HepG2 (cell line): ENCODE results near the gene PLB1. TPM values are rescaled to one million over a fixed set of nuclear protein-coding genes. Genes with fewer than 3 reads are reported as not detected.

Experiments
- CHD4 ChIP-seq: fragments of 200-600 bp; sonication (generic); IDR thresholded peaks from 2 replicates; pipeline ENCODE4 v1.7.0; 2017; ENCODE audit warnings: mild to moderate bottlenecking, low read length, borderline replicate concordance
- FOSL2 ChIP-seq: sonication (generic); formaldehyde crosslinking; IDR thresholded peaks from 2 replicates; pipeline ENCODE4 v1.4.0; 2020; ENCODE audit warnings: missing genetic modification reagents
- FOXA1 ChIP-seq, 2 experiments: fragments of 450-650 bp in 1 of 2; sonication (generic) in 1 of 2; formaldehyde crosslinking in 1 of 2; IDR thresholded peaks; 2 replicates each; pipeline versions ENCODE4 v1.4.0 to v1.6.1; 2016 to 2020; ENCODE audit warnings: missing genetic modification reagents in 1 of 2
- GLI4 ChIP-seq: sonication (generic); formaldehyde crosslinking; IDR thresholded peaks from 2 replicates; pipeline ENCODE4 v1.5.1; 2020; ENCODE audit warnings: missing genetic modification reagents, mild to moderate bottlenecking, moderate library complexity, borderline replicate concordance
- SP2 ChIP-seq: sonication (generic); formaldehyde crosslinking; IDR thresholded peaks from 2 replicates; pipeline ENCODE4 v1.5.1; 2020; ENCODE audit warnings: mild to moderate bottlenecking, missing genetic modification reagents
- ZBTB8A ChIP-seq: sonication (generic); formaldehyde crosslinking; IDR thresholded peaks from 2 replicates; pipeline ENCODE4 v1.4.0; 2020; ENCODE audit warnings: mild to moderate bottlenecking, low read depth, missing genetic modification reagents, borderline replicate concordance
- ZC3H13 ChIP-seq: sonication (generic); formaldehyde crosslinking; IDR thresholded peaks from 2 replicates; pipeline ENCODE4 v1.8.1; 2023; ENCODE audit warnings: mild to moderate bottlenecking, missing genetic modification reagents, moderate library complexity
- ZFP36L1 ChIP-seq: sonication (generic); formaldehyde crosslinking; IDR thresholded peaks from 2 replicates; pipeline ENCODE4 v1.8.0; 2022; ENCODE audit warnings: mild to moderate bottlenecking, missing genetic modification reagents, moderate library complexity
- ZFP36L2 ChIP-seq: sonication (generic); formaldehyde crosslinking; IDR thresholded peaks from 2 replicates; pipeline ENCODE4 v1.4.0; 2020; ENCODE audit warnings: missing genetic modification reagents
- ZNF335 ChIP-seq: sonication (generic); formaldehyde crosslinking; IDR thresholded peaks from 2 replicates; pipeline ENCODE4 v1.4.0; 2020; ENCODE audit warnings: missing genetic modification reagents
- ZNF549 ChIP-seq: sonication (generic); formaldehyde crosslinking; IDR thresholded peaks from 2 replicates; pipeline ENCODE4 v1.5.0; 2020; ENCODE audit warnings: missing genetic modification reagents
- ZNF672 ChIP-seq: sonication (generic); formaldehyde crosslinking; IDR thresholded peaks from 2 replicates; pipeline ENCODE4 v1.8.1; 2022; ENCODE audit warnings: missing genetic modification reagents
- ZNF678 ChIP-seq: sonication (generic); formaldehyde crosslinking; IDR thresholded peaks from 2 replicates; pipeline ENCODE4 v1.4.0; 2020; ENCODE audit warnings: mild to moderate bottlenecking, missing genetic modification reagents
- polyA plus RNA-seq, 8 experiments: library from polyadenylated mRNA; depleted of rRNA in 3 of 8; stranded (reverse) in 7 of 8; unstranded in 1 of 8; fragments of >200 nt; fragmentation: Illumina TruSeq in 4 of 8; extraction: Trizol in 4 of 8; gene quantifications; 2 replicates each; pipeline versions ENCODE4 v1.2.1 to v1.2.3, GENCODE V29; 2011 to 2016; ENCODE audit warnings: low read depth in 4 of 8, missing spikeins in 1 of 8, mixed read lengths in 1 of 8; ENCODE audit not compliant: insufficient read depth in 1 of 8
- total RNA-seq, 5 experiments: library from RNA; depleted of rRNA; stranded (reverse); fragments of >200 nt; fragmentation: Illumina TruSeq; extraction: Trizol; gene quantifications; 2 replicates each; pipeline ENCODE4 v1.2.3, GENCODE V29; 2016; ENCODE audit warnings: low read depth in 1 of 5
- TF ChIP-seq, protein P1 (sequence below): sonication (generic); formaldehyde crosslinking; IDR thresholded peaks from 2 replicates; pipeline ENCODE4 v1.4.0; 2020; ENCODE audit warnings: missing genetic modification reagents
- TF ChIP-seq, protein P2 (sequence below): IDR thresholded peaks from 2 replicates; pipeline ENCODE4 v1.6.1; 2016; ENCODE audit warnings: missing biosample characterization, missing genetic modification reagents, low read depth
- TF ChIP-seq, protein P3 (sequence below): conservative IDR thresholded peaks from 2 replicates; pipeline ENCODE4 v1.6.1; 2018; ENCODE audit warnings: missing genetic modification reagents
- TF ChIP-seq, protein P4 (sequence below): fragments of 450-650 bp; IDR thresholded peaks from 2 replicates; pipeline ENCODE4 v1.6.1; 2017
- TF ChIP-seq, protein P5 (sequence below): sonication (generic); formaldehyde crosslinking; IDR thresholded peaks from 2 replicates; pipeline ENCODE4 v1.5.1; 2020; ENCODE audit warnings: mild to moderate bottlenecking, moderate library complexity, missing genetic modification reagents

The PLB1 gene
- total and polyA plus RNA-seq, 2 of the 13 experiments (the other 11 are each of a cell fraction or from before 2014, with no cell fraction given) = 0.20 to 1.8 TPM

DNA sequence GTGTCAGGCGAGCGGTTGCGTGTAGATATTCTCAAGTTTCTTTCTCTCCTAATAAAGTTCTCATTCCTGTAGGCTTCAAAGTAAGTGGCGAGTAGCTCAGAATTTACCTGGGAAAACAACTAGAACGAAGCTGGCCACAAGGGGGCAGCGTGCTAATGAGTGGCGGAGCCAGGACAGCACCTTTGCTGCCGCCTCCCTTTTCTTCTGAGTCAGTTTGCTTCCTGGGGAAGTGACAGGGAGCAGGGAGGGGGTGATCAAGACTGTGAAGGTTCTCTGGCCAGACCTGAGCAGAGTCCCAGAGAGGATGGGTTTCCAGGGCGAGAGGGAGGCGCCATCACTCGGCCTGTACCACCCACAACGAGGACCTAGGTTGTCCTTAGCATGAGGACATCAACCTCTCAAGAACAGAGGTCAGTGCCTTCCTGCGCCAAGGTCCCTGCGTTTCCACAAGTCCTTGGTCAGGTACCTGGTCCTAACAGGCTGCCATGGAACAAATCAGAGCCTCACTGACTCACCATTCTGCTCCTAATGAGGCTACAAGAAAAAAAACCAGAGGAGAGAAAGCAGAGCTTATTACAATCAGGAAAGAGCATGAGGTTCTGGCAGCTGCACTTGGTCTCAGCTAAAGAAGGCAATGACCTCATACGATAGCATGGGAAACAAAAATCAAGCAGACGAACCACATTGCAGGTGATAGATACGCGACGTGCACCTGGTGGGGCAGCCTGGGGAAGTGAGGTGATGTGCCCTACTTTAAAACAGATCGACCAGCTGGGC lies 98.7 kb downstream of the PLB1 start (continued):
- TF ChIP-seq, protein P1, sequence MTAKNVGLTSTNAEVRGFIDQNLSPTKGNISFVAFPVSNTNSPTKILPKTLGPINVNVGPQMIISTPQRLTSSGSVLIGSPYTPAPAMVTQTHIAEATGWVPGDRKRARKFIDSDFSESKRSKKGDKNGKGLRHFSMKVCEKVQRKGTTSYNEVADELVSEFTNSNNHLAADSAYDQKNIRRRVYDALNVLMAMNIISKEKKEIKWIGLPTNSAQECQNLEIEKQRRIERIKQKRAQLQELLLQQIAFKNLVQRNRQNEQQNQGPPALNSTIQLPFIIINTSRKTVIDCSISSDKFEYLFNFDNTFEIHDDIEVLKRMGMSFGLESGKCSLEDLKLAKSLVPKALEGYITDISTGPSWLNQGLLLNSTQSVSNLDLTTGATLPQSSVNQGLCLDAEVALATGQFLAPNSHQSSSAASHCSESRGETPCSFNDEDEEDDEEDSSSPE (CRISPR knock-in tag) = no peak
- no peak for TF ChIP-seq CHD4
- no peak for TF ChIP-seq ZNF678 (CRISPR knock-in tag)
- no peak for TF ChIP-seq GLI4 (CRISPR knock-in tag)
- no peak for TF ChIP-seq ZC3H13 (CRISPR knock-in tag)
- no peak for TF ChIP-seq ZBTB8A (CRISPR knock-in tag)
- no peak for TF ChIP-seq ZFP36L2 (CRISPR knock-in tag)
- TF ChIP-seq, protein P2, sequence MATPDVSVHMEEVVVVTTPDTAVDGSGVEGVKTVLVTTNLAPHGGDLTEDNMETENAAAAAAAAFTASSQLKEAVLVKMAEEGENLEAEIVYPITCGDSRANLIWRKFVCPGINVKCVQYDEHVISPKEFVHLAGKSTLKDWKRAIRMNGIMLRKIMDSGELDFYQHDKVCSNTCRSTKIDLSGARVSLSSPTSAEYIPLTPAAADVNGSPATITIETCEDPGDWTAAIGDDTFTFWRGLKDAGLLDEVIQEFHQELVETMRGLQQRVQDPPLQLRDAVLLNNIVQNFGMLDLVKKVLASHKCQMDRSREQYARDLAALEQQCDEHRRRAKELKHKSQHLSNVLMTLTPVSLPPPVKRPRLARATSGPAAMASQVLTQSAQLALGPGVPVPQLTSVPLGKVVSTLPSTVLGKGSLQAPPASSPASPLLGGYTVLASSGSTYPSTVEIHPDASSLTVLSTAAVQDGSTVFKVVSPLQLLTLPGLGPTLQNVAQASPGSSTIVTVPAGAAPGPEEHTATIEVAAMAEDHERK = no peak
- TF ChIP-seq, protein P3, sequence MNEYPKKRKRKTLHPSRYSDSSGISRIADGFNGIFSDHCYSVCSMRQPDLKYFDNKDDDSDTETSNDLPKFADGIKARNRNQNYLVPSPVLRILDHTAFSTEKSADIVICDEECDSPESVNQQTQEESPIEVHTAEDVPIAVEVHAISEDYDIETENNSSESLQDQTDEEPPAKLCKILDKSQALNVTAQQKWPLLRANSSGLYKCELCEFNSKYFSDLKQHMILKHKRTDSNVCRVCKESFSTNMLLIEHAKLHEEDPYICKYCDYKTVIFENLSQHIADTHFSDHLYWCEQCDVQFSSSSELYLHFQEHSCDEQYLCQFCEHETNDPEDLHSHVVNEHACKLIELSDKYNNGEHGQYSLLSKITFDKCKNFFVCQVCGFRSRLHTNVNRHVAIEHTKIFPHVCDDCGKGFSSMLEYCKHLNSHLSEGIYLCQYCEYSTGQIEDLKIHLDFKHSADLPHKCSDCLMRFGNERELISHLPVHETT (CRISPR knock-in tag) = no peak
- TF ChIP-seq SP2 = no peak
- TF ChIP-seq ZFP36L1 = no peak
- peak; percentile 58 for TF ChIP-seq FOSL2
- TF ChIP-seq ZNF335 (CRISPR knock-in tag) = no peak
- TF ChIP-seq, protein P4, sequence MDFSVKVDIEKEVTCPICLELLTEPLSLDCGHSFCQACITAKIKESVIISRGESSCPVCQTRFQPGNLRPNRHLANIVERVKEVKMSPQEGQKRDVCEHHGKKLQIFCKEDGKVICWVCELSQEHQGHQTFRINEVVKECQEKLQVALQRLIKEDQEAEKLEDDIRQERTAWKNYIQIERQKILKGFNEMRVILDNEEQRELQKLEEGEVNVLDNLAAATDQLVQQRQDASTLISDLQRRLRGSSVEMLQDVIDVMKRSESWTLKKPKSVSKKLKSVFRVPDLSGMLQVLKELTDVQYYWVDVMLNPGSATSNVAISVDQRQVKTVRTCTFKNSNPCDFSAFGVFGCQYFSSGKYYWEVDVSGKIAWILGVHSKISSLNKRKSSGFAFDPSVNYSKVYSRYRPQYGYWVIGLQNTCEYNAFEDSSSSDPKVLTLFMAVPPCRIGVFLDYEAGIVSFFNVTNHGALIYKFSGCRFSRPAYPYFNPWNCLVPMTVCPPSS = no peak
- TF ChIP-seq, protein P5, sequence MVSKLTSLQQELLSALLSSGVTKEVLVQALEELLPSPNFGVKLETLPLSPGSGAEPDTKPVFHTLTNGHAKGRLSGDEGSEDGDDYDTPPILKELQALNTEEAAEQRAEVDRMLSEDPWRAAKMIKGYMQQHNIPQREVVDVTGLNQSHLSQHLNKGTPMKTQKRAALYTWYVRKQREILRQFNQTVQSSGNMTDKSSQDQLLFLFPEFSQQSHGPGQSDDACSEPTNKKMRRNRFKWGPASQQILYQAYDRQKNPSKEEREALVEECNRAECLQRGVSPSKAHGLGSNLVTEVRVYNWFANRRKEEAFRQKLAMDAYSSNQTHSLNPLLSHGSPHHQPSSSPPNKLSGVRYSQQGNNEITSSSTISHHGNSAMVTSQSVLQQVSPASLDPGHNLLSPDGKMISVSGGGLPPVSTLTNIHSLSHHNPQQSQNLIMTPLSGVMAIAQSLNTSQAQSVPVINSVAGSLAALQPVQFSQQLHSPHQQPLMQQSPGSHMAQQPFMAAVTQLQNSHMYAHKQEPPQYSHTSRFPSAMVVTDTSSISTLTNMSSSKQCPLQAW (CRISPR knock-in tag) = peak; percentile 76; the same call in 1 of the 2 replicates
- no peak for TF ChIP-seq FOXA1 (IDR thresholded peaks at IDR 0.05)
- TF ChIP-seq FOXA1 (CRISPR knock-in tag; IDR thresholded peaks at IDR 0.05) = peak; percentile 24; the same call in 1 of the 2 replicates
- TF ChIP-seq ZNF672 (CRISPR knock-in tag) = no peak
- TF ChIP-seq ZNF549 (CRISPR knock-in tag) = no peak
